GM19023 (cell line): ENCODE data around the gene NEU4.
A peak's percentile ranks its signal among the peaks of the same experiment; 100 is the strongest.
"Not testable (repeated sequence)": the region's sequence is repeated elsewhere in the genome, so short reads cannot be mapped to it uniquely, and the experiment has no call there.

Experiments
- ATAC-seq: cut with Tn5 transposase; IDR thresholded peaks from one replicate; pipeline ENCODE4 v1.9.1; 2021; ENCODE audit warnings: mild to moderate bottlenecking, moderate library complexity; ENCODE audit not compliant: unreplicated experiment

Gene NEU4

GRCh38 chr2:241823531-241824437 is 14.8 kb downstream of the NEU4 start:
- ATAC-seq = not testable (repeated sequence)

DNA sequence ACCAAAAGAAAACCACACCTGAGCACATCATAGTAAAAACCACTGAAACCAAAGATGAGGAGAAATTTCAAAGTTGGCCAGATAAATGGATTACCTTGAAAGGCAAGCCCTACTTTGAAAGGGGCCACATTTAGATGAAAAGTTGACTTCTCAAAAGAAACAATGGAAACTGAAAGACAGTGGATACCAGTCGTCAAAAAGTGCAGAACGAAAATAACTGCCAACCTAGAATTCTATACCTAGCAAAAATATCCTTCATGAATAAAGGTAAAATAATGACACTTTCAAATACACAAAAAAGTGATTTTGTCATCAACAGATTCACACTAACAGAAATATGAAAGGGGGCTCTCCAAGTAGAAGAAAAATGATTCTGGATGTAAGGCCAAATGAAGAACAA is 18.4 kb downstream of the NEU4 start:
- ATAC-seq = no peak

GRCh38 chr2:241833101-241833663 is 24.2 kb downstream of the NEU4 start:
- no peak for ATAC-seq

GRCh38 chr2:241833756-241834526 is 24.9 kb downstream of the NEU4 start:
- not testable (repeated sequence) for ATAC-seq

DNA sequence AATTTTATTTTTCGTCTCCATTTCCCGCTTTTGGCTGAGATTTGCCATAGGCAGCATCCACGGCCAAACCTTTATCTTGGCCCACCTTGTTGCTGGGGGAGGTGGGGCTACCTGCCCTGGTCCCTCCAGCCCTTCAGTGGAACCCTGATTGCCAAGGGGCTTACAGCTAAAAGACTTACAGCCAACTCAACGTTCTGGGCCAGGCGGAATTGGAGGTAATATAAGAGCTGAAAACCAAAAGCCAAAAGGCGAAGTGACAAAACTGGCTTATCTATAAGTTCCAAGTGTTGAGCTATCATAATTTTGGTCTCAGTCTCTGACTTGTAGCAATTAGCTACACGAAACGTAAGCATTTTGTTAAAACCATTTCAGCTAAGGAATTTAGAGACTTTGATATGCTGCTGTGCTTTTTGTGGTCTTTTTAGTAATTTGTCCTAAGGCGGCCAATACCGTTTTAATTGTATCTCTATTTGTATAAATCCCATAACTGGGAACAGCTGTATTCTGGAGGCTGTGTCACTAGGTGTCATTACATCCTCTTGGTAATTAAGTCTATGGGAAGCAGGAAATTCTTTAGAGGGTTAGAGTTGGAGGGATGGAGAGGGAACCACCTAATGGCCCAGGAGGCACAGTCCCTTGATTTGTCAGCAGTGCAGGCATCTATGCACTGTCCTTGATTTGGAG is 25.7 kb downstream of the NEU4 start:
- no peak for ATAC-seq

GRCh38 chr2:241835611-241836010 is 26.6 kb downstream of the NEU4 start:
- ATAC-seq = no peak

- no peak for ATAC-seq
Measured at GRCh38 chr2:241836292-241836691, 27.3 kb downstream of the NEU4 start.

DNA sequence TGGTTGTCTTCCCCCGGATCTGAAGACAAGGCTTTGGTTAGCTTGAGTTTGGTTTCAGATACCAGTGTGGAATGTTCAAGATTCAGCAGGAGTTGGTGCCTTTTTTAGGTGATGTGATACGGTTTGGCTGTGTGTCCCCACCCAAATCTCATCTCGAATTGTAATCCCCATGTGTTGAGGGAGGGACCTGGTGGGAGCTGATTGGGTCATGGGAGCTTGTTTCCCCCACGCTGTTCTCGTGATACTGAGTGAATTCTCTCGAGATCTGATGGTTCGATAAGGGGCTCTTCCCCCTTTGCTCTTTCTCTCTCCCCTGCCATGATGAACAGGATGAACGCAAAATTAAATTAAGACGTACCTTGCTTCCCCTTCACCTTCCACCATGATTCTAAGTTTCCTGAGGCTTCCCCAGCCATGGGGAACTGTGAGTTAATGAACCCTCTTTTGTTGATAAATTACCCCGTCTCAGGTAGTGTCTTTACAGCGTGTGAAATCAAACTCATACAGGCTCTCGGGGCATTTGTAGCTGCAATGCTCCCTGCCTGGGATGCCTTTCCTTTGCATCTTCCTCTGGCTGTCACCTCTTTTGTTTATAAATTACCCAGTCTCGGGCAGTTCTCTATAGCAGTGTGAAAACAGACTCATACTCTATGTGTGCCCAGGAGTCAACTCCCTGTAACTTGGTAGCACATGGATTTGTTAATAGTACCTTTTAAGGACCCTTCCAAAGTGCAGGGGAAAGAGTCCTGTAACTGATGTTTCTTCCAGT is 28.4 kb downstream of the NEU4 start:
- no peak for ATAC-seq

- no peak for ATAC-seq
Measured at GRCh38 chr2:241841181-241842066, 32.4 kb downstream of the NEU4 start.

GRCh38 chr2:241842067-241842415 is 33.0 kb downstream of the NEU4 start:
- ATAC-seq = no peak

GRCh38 chr2:241842620-241843211 is 33.7 kb downstream of the NEU4 start:
- peak; percentile 54 for ATAC-seq

DNA sequence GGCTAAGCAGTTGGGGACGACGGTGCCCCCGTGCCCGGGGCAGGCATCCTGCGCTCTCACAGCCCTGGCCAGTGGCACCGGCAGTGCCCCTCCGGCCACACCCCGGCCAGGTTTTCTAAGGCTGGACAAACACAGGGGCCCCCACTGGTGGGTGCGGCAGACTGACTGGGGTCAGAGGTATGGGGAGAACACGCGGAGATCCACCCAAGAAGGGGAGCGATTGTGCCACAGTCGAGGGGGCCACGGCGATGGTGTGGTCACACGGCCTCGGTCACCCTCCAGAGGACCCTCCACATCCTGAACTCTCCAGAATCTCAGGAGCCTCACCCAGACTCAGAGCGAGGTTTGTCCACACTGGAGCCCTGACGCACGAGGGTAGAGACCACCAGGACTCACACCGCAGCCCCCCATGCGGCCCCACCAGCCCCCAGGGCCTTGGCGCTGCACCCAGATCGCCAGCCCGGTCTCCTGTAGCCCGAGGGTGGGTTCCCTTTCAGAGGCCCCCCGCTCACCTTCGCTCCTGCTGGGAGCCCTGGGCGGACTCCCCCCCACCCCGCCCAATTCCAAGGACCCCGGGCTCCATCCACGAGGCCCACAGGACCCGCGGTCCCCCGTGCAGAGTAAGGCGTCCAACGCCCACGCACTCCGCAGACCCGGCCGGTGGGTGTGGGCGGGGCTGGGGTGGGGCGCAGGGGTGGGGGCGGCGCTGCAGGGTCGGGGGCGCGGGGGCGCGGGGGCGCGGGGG is 34.5 kb downstream of the NEU4 start:
- peak; percentile 8 for ATAC-seq

DNA sequence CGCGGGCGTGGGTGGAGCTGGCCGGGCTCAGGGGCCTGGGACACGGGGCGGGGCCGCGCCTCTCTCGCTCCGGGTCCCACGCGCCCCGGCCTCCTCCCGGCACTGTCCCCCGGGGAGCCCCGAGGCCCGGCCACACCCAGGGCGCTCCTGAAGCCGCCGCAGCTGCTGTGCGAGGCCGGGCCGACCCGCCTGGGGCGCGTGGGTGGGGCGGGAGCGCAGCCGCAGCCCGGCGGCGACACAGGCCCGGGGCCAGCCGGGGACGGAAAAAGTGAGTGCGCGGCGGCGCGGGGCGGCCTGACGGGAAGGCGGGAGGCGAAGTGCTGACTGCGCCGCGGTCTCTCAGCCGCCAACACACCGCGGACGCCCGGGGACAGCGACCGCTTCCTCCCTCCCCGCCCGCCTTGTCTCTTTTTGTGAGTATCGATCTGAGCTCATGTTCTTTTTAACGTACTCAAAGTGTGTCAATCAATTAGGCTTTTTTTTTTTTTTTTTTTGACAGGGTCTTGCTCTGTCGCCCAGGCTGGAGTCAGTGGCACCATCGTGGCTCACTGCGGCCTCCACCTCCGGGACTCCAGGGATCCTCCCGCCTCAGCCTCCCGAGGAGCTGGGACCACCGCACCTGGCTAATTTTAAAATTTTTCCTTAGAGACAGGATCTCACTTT is 35.2 kb downstream of the NEU4 start:
- ATAC-seq = peak; percentile 66

- no peak for ATAC-seq
Measured at GRCh38 chr2:241844831-241845578, 36.0 kb downstream of the NEU4 start.

DNA sequence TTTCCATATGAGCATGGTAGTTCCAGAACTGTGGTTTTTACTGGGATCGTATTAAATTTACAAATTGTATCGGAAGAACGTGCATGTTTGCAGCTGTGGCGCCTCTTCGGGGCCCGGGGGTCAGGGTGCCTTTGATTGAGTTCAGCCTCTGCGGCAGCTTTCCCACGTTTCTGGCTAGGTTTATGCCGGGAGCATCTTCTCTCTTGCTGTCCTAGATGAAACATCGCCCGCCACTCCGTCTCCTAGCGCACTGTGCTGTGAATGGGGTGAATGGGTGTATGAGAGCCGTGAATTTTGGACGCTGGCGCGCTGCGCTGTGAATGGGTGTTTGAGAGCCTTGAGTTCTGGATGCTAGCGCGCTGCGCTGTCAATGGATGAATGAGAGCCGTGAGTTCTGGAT is 37.4 kb downstream of the NEU4 start:
- ATAC-seq = no peak

DNA sequence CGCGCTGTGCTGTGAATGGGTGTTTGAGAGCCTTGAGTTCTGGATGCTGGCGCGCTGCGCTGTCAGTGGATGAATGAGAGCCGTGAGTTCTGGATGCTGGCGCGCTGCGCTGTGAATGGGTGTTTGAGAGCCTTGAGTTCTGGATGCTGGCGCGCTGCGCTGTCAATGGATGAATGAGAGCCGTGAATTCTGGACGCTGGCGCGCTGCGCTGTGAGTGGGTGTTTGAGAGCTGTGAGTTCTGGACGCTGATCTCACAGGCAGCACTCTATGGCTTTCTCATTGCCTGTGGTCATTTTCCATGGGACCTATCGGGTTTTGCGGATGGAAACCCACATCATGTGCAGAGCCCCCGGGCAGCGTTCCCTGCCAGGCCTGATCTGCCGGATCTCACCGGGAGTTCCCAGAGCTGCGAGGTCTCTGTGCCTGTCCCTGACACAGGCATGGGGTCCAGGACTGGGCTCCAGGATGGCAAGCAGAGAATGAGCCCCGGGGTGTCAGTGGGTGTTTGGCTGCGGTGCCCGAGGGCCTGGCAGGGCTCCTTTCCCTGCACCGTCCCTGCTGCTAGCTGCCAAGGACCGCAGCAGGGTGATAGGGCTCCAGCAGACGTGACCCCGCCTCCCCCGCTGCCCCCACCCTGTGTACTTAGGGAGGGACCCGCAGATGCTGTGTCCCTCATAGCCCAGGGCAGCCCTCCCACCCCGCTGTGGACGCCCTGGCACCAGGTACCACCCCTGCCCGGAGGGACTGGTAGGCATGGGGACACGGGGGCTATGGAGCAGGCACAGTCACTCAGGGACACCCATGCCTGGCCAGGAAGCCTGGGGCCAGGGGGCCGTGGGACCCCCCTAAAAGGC is 40.0 kb downstream of the NEU4 start:
- no peak for ATAC-seq
